Mesodermal cell (in vitro differentiated cells): ENCODE results near the gene CENPN.

Experiments
- H3K27ac ChIP-seq: 2 replicates; pipeline ENCODE4 v1.7.0; 2013; ENCODE audit warnings: mild to moderate bottlenecking, low read depth, low read length, moderate library complexity; ENCODE audit not compliant: severe bottlenecking
- H3K36me3 ChIP-seq: 2 replicates; pipeline ENCODE4 v1.7.1; 2013; ENCODE audit warnings: mild to moderate bottlenecking, low read length, moderate library complexity; ENCODE audit not compliant: control insufficient read depth, insufficient read depth
- H3K4me1 ChIP-seq: one replicate; pipeline ENCODE4 v1.7.1; 2013; ENCODE audit warnings: mild to moderate bottlenecking, low read length; ENCODE audit not compliant: insufficient read depth, control insufficient read depth, poor library complexity, severe bottlenecking
- H3K4me3 ChIP-seq: 2 replicates; pipeline ENCODE4 v1.7.0; 2013; ENCODE audit warnings: low read length, control low read depth, mild to moderate bottlenecking; ENCODE audit not compliant: insufficient read depth, poor library complexity, severe bottlenecking; ENCODE audit errors: extremely low read depth
- H3K9me3 ChIP-seq: 2 replicates; pipeline ENCODE4 v1.7.1; 2013; ENCODE audit warnings: mild to moderate bottlenecking, low read length, moderate library complexity; ENCODE audit not compliant: control insufficient read depth
- WGBS, 2 experiments: methylation state at CpG; one replicate each; pipeline ENCODE4 v1.1.5; 2013; ENCODE audit warnings: missing lambda C conversion rate in 2 of 2; ENCODE audit not compliant: insufficient coverage in 2 of 2; 5-methylcytosine and 5-hydroxymethylcytosine counted together

CENPN gene

DNA sequence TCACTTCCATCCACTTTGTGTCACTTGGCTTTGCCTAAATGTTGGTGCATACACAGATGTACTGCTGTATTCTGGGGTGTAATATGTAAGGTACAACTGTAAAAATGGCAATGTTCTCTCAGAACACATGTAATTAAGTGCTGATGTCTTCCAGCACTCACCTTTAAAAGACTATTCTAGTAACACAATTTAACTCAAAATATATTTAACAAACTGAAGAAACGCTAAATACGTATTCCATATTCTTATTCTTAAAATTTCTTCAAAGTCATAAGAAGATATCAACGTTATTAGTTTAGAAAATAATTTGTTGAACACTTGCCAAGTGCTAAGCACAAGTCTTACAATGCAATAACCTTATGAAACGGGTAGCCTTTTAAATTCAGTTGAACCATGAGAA is 4.0 kb upstream of the CENPN start:
- WGBS, 2 experiments, result 100% methylated on average over 4 of the region's 4 CpGs; no CpG with 5 or more reads in 1 of the 2 experiments
- no peak overlapping the region for H3K27ac ChIP-seq
- no peaks in the 10 kb centered on the region for H3K9me3 ChIP-seq
- H3K4me3 ChIP-seq, result no peak overlapping the region
- peaks cover 7% of the 10 kb centered on the region for H3K4me1 ChIP-seq
- H3K36me3 ChIP-seq, result peaks cover 3% of the 10 kb centered on the region

DNA sequence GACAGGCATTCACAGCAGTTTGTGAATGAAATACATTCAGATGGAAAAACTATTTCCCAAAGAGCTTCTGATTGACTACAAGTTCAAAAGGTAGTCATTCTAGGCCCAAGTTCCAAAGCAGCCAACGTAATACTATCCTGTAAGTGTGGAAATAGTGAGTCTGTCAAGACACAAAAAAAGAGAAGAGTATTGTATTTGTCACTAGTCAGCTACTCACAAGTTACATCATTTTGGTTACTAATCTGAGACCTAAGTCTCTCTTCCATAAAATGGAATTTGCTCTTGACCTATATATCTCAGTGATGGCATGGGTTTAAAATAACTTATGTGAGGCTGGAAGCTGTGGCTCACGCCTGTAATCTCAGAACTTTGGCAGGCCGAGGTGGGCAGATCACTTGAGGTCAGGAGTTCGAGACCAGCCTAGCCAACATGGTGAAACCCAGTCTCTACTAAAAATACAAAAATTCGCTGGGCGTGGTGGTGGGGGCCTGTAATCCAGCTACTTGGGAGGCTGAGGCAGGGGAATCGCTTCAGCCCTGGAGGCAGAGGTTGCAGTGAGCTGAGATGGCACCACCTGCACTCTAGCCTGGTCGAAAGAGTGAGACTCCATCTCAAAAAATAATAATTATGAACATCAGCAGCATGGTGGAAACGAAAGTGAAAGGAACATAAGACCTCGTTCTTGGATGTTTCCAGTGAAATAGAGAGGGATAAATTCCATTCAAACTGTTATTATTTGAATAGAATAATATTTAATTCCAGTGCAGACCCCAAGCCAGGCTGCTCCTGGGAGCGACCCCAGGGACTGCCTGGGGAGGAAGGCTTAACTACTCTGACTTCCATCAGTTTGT is 3.2 kb upstream of the CENPN start:
- H3K4me3 ChIP-seq, result no peak overlapping the region
- H3K27ac ChIP-seq, result no peak overlapping the region
- 94 to 96% methylated on average over 2 to 3 of the region's 11 CpGs for WGBS, 2 experiments
- no peaks in the 10 kb centered on the region for H3K9me3 ChIP-seq
- H3K36me3 ChIP-seq, result peaks cover 6% of the 10 kb centered on the region
- H3K4me1 ChIP-seq, result peaks cover 7% of the 10 kb centered on the region

- Histone ChIP-seq H3K9me3 (no peaks in the 10 kb centered on the region), H3K27ac (peak overlapping the region; percentile 34), H3K4me3 (peak overlapping the region; percentile 94), H3K4me1 (peaks cover 7% of the 10 kb centered on the region), H3K36me3 (peaks cover 6% of the 10 kb centered on the region)
- WGBS, 2 experiments, result 70 to 83% methylated on average over 6 to 9 of the region's 14 CpGs
Measured at GRCh38 chr16:81004646-81005353, 2.2 kb upstream of the CENPN start.

- Histone ChIP-seq H3K4me3 (peak overlapping the region; percentile 94), H3K4me1 (peaks cover 7% of the 10 kb centered on the region), H3K27ac (peak overlapping the region; percentile 100), H3K9me3 (no peaks in the 10 kb centered on the region), H3K36me3 (peaks cover 6% of the 10 kb centered on the region)
- 2 to 20% methylated on average over 7 to 9 of the region's 18 CpGs for WGBS, 2 experiments
Measured at GRCh38 chr16:81005610-81006161, 1.3 kb upstream of the CENPN start.

GRCh38 chr16:81006211-81006812 is 702 bp upstream of the CENPN start:
- 0% methylated on average over 38 to 50 of the region's 50 CpGs for WGBS, 2 experiments
- peak overlapping the region; percentile 94 for H3K4me3 ChIP-seq

DNA sequence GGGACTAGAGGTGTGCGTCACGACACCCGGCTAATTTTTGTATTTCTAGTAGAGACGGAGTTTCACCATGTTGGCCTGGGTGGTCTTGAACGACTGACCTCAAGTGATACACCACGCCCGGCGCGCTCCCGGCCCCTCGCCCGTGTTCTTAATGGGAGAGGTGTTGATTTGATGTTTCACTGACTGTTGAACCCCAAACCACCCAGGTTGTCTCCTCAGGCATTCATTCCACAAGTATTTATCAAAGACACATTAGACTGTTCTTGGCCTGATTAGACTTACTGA is 1.4 kb downstream of the CENPN start:
- H3K27ac ChIP-seq, result no peak overlapping the region

More at GRCh38 chr16:81006211-81006812, 702 bp upstream of the CENPN start:
- Histone ChIP-seq H3K36me3 (peaks cover 9% of the 10 kb centered on the region), H3K27ac (peak overlapping the region; percentile 100), H3K9me3 (no peaks in the 10 kb centered on the region), H3K4me1 (peaks cover 7% of the 10 kb centered on the region)

GRCh38 chr16:81012974-81013373 is 6.0 kb downstream of the CENPN start:
- Histone ChIP-seq H3K36me3 (peaks cover 70% of the 10 kb centered on the region), H3K9me3 (no peaks in the 10 kb centered on the region), H3K4me3 (no peak overlapping the region), H3K27ac (no peak overlapping the region), H3K4me1 (no peaks in the 10 kb centered on the region)
- 86% methylated on average over 1 of the region's 3 CpGs; no CpG with 5 or more reads in 1 of the 2 experiments for WGBS, 2 experiments

More for the DNA sequence above, 1.4 kb downstream of the CENPN start:
- Histone ChIP-seq H3K4me1 (peaks cover 7% of the 10 kb centered on the region), H3K36me3 (peaks cover 28% of the 10 kb centered on the region), H3K4me3 (peak overlapping the region; percentile 94), H3K9me3 (no peaks in the 10 kb centered on the region)
- 95 to 99% methylated on average over 3 to 7 of the region's 12 CpGs for WGBS, 2 experiments

- WGBS, 2 experiments, result 100% methylated on average over 1 of the region's 2 CpGs; no CpG with 5 or more reads in 1 of the 2 experiments
- H3K4me3 ChIP-seq, result no peak overlapping the region
- no peak overlapping the region for H3K27ac ChIP-seq
- peaks cover 85% of the 10 kb centered on the region for H3K36me3 ChIP-seq
- no peaks in the 10 kb centered on the region for H3K9me3 ChIP-seq
- H3K4me1 ChIP-seq, result no peaks in the 10 kb centered on the region
Measured at GRCh38 chr16:81014672-81015071, 7.7 kb downstream of the CENPN start.

GRCh38 chr16:81018496-81018895 is 11.5 kb downstream of the CENPN start:
- H3K4me3 ChIP-seq, result no peak overlapping the region
- H3K27ac ChIP-seq, result no peak overlapping the region
- no peaks in the 10 kb centered on the region for H3K4me1 ChIP-seq
- H3K36me3 ChIP-seq, result peaks cover 91% of the 10 kb centered on the region
- no peaks in the 10 kb centered on the region for H3K9me3 ChIP-seq
- WGBS, 2 experiments, result no CpG with 5 or more reads among the region's 2 CpGs

DNA sequence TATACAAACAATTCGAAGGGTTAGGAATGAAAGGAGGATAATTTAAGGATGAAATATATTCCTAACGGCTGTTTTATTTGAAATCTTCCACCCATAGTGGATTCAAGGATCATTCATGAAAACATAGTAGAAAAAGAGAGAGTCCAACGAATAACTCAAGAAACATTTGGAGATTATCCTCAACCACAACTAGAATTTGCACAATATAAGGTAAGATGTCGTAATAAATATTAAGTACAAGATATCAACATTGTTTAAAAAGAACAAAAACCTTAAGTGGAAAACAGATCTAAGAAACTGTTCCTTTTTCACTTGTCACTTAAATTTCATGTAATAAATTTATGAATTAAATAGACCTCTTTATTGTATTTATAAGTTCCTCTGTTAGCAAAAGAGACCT is 19.4 kb downstream of the CENPN start:
- Histone ChIP-seq H3K4me3 (no peak overlapping the region), H3K4me1 (no peaks in the 10 kb centered on the region), H3K36me3 (peaks cover 74% of the 10 kb centered on the region), H3K9me3 (no peaks in the 10 kb centered on the region), H3K27ac (no peak overlapping the region)
- no CpG with 5 or more reads among the region's 4 CpGs for WGBS, 2 experiments
